LNCaP clone FGC (cell line): ENCODE measurements around the gene MTHFR.

ENCODE experiments used
- DNase-seq: peaks from one replicate; pipeline ENCODE4 v3.0.0-alpha.2; 2011; ENCODE audit warnings: low read depth
- H3K4me3 ChIP-seq: 2 replicates; pipeline ENCODE4 v1.5.1; 2011; ENCODE audit warnings: mild to moderate bottlenecking, low read depth, low read length, control low read depth
- TF ChIP-seq, protein P1 (sequence below): IDR thresholded peaks from 2 replicates; pipeline ENCODE4 v1.5.1; 2012; ENCODE audit warnings: mild to moderate bottlenecking; ENCODE audit not compliant: control insufficient read depth, insufficient read depth; ENCODE audit errors: extremely low read depth

Gene MTHFR

DNA sequence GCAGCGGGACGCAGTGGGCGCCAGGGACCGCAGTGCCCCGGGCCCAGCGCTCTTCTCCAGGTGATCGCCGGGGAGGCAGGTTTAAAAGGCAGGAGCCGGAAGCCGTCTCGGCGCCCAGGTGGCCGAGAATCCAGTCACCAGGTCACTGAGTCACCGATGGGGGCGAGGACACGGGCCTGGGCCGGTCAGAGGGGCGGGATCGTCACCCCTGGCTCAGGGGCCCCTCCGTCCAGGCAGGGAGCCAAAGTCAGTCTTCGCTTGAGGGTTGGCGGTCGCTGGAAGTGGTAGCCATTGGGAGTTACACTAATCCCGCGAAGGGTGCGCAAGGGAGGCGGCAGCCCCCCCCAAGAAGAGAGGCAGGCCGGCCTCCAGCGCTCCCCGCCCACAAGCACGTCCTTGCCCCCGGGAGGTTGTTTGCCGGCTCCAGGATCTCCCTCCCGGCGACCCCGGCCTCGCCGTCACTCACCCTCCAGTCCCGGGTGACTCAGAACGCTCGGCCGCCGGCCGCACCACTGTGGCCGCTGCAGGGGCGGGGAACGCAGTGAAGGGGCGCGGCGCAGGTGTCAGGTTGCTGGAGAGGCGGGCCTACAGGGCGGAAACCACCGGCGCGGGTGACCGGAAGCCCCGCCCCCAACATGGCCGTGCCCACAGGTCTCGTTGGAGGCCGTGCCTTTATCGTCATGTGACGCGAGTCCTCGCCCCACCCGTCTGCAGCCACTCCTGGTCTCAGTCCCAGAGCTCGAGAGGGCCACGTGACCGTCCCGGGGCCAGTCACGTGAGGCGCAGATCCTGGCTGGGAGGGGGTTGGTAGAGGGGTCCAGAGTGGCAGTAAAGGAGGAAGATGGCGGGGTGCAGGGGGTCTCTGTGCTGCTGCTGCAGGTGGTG lies at the start of gene MTHFR, which contains the start of gene CLCN6:
MTHFR (minus strand) TSS at position 543 of the 885 bp plus-strand sequence. CDS start 2,848 bp downstream, outside the sequence.
CLCN6 (plus strand) TSS at position 770 of the 885 bp plus-strand sequence; CDS start at position 842, 72 bp downstream.
- TF ChIP-seq, protein P1, sequence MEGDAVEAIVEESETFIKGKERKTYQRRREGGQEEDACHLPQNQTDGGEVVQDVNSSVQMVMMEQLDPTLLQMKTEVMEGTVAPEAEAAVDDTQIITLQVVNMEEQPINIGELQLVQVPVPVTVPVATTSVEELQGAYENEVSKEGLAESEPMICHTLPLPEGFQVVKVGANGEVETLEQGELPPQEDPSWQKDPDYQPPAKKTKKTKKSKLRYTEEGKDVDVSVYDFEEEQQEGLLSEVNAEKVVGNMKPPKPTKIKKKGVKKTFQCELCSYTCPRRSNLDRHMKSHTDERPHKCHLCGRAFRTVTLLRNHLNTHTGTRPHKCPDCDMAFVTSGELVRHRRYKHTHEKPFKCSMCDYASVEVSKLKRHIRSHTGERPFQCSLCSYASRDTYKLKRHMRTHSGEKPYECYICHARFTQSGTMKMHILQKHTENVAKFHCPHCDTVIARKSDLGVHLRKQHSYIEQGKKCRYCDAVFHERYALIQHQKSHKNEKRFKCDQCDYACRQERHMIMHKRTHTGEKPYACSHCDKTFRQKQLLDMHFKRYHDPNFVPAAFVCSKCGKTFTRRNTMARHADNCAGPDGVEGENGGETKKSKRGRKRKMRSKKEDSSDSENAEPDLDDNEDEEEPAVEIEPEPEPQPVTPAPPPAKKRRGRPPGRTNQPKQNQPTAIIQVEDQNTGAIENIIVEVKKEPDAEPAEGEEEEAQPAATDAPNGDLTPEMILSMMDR, result no peak
- DNase-seq, result peak; percentile 96
- H3K4me3 ChIP-seq, result peak within 1 kb of the TSS; percentile 83

DNA sequence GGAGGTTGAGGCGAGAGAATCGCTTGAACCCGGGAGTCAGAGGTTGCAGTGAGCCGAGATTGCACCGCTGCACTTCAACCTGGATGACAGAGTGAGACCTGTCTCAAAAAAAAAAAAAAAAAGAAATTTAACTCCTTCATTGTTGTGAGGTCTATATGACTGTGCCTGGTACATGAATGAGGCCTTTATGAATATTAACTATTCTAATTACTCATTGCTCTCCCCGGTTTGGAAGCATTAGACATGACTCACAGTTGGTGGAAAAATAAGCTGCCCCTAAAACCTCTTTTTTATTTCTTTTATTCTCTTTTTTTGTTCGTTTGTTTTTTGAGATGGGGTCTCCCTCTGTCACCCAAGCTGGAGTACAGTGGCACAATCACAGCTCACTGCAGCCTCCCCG lies 49.7 kb upstream of the MTHFR start:
- H3K4me3 ChIP-seq, result no peak overlapping the region
- TF ChIP-seq, protein P1, result no peak
- DNase-seq, result no peak

DNA sequence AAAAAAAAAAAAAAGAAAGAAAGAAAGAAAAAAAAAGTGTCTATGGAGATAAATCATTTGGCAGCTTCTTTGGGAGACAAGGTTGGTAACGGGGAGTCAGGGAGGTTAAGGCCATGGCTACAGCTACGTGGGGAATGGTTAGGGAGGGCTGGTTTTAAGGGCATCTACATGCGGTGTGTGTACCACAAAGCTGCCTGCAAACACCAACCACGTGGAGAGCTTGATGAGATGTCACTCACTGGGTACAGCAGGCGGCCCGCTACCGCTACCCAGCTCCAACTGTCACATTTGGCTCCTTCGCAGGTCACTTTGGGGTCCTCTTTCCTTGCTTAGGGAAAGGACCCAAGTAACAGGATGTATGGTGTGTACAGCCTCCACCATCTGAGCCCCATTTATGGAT lies 48.8 kb upstream of the MTHFR start:
- no peak for DNase-seq
- H3K4me3 ChIP-seq, result no peak overlapping the region
- TF ChIP-seq, protein P1, result no peak

DNA sequence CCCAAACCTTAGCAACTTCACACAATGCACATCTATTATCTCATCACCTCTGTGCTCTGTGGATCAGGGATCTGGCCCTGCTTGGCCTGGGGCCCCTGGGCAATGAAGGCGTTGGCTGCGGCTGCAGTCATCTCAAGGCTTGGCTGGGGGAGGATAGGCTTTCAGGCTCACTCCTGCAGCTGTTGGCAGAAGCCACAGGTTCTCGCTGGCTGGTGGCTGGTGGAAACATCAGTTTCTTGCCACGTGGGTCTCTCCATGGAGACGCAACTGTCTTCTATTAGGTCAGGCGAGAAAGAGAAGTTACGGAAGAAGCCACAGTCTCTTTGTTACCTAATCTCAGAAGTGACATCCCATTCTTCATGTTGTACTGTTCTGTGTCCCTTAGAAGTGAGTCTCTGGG lies 45.4 kb upstream of the MTHFR start:
- TF ChIP-seq, protein P1, result no peak
- DNase-seq, result no peak
- H3K4me3 ChIP-seq, result no peak overlapping the region

DNA sequence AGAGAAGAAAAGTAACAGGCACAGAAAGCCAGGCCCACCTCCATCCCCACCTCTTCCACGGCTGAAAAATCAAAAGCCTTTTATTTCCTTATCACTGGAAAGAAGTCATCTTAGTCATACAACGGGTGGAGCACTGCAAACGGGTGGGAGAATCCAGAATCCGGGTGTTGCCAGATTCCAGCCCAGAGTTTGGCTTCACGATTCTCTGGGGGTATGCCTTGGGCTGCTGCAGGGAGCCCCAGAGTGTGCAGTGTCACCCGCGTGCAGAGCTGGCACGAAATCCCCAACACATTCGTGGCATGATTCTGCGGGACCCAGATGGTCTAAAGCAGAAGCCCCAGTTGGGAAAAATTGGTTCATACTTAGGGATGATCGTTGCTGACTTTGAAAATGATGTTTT lies 44.4 kb upstream of the MTHFR start:
- TF ChIP-seq, protein P1, result no peak
- DNase-seq, result no peak
- no peak overlapping the region for H3K4me3 ChIP-seq

DNA sequence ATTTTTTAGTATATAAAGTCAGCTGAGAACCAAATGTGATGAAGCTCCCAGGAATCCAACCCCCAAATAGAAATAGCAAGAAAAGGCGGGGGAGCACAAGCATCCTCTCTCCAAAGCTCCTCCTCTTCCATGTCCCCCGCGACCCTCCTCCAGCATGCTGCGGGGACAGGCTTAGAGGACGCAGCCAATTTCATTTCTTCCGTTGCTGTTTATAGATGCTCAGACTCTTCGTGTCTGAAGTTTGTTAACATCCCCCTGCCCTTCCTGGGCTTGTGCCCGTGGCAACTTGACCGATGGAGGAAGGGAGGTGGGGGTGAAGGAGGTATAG lies 42.6 kb upstream of the MTHFR start:
- no peak for DNase-seq
- H3K4me3 ChIP-seq, result no peak overlapping the region
- TF ChIP-seq, protein P1, result no peak
